ENCODE data around the gene POU2F2. TPM values are rescaled to one million over a fixed set of nuclear protein-coding genes. Genes with fewer than 3 reads are reported as not detected.

The POU2F2 gene
- total RNA-seq, 1 experiment from 2014 or later = 0.89 TPM

DNA sequence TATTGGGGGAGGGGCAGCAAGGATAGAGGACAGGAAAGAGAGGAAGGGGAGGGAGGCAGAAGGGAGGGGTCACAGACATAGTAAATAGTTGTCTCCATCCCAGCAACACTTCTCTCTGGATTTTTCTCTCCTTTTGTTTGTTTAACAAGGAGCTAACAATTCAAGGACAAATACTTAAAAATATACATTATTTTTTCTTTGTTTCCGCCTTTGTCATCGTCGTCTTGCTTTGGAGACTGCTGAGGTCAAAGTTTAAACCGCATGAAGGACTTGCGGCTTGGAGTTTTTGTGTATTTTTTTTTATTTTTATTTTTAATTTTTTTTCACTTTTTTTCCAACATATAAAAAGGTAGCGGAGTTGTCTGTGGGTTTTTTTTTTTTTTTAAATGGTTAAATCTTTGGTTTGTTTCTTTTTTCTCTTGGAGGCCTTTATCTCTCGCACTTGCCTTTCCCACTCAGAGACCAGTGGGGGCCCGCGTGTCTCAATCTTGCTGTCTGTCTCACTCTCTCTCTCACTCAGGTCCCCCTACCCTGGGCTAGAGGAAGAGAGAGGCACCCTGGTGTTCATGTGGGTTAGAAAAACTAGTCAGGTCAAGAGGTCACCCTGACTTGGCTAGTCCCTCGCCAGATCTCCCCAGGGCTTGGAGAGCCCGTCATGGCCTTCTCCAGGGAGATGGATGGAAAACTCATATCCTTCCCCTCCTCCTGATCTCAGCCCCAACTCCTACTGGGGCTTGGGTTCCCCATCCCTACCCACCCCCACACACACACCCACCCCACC, 45.3 kb downstream of the POU2F2 start:
- intact Hi-C loops (cut with micrococcal nuclease) = no loop called here
- ChIA-PET CTCF (no interaction called here), RAD21 (ENCODE audit: low non-redundant PET in 1 of 2, low total read pairs in 2 of 2, uncharacterized antibody in 2 of 2, unreplicated experiment in 2 of 2) (no interaction called here), POLR2A (no interaction called here)
- Histone ChIP-seq H2AFZ (ENCODE audit: low read depth, low read length, poor library complexity, severe bottlenecking) (no peak overlapping the region), H3K4me2 (ENCODE audit: low read length) (no peak overlapping the region), H3K79me2 (ENCODE audit: insufficient read depth, low read length) (no peaks in the 10 kb centered on the region; the same call in 1 of the 2 replicates), H3K36me3 (ENCODE audit: control insufficient read depth in 1 of 2, insufficient read depth in 2 of 2, low read length in 2 of 2) (peaks cover 0 to 2% of the 10 kb centered on the region in 2 experiments; a peak in 1 of 4 replicates), H3K4me1 (ENCODE audit: control insufficient read depth in 1 of 2, insufficient read depth in 2 of 2, low read length in 2 of 2) (peaks cover 0 to 23% of the 10 kb centered on the region in 2 experiments; a peak in 2 of 4 replicates), H3K27ac (ENCODE audit: low read depth, low read length) (no peak overlapping the region), H3K9ac (ENCODE audit: low read length) (no peak overlapping the region), H3K9me2 (ENCODE audit: insufficient read depth) (no peaks in the 10 kb centered on the region), H3K27me3 (ENCODE audit: insufficient read depth, low read length) (no peaks in the 10 kb centered on the region), H3K4me3 (replicated peaks in 1 of 2; ENCODE audit: low read depth in 1 of 2, low read length in 2 of 2) (no peak overlapping the region), H3K9me3 (ENCODE audit: control insufficient read depth in 1 of 2, insufficient read depth in 1 of 2, low read depth in 1 of 2, low read length in 2 of 2) (no peaks in the 10 kb centered on the region), H4K20me1 (ENCODE audit: insufficient read depth) (peaks cover 3% of the 10 kb centered on the region; the same call in 1 of the 2 replicates)
- BruUV-seq (replicated peaks) = no TSS peak
- DNase-seq (ENCODE audit: low read depth, low spot score) = no peak
- no peak for TF ChIP-seq POLR2A (IDR thresholded peaks at IDR 0.05; ENCODE audit: borderline replicate concordance, extremely low read depth, insufficient read depth, insufficient read length)
- ATAC-seq = no peak

DNA sequence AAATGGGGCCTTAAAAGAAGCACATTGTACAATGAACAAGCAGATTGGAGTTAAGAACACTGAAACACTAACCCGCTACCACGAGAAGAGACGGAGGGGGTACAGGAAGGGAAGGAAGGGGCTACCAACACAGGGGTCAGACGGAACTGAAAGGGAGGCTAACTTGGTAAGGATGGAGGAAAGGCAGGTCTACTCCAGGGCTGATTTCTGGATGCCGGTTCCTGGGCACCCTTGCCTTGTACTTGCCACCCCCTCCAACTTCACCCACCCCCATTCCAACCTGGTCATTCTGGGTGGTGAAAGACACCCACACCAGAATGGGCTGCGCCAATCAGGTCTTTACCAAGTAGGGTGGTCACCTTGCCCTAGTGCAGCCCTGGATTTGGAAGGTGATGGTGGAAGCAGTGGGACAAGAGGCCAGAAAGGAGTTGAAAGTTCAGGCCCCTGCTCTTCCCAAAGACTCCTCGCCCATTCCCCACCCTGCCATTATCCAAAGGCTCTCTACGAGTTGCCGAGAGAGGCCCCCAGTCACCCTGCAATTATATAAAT, 46.0 kb downstream of the POU2F2 start:
- peaks cover 3% of the 10 kb centered on the region; the same call in 1 of the 2 replicates for H4K20me1 ChIP-seq (ENCODE audit: insufficient read depth)
- ChIA-PET RAD21 (ENCODE audit: low non-redundant PET in 1 of 2, low total read pairs in 2 of 2, uncharacterized antibody in 2 of 2, unreplicated experiment in 2 of 2) (interaction anchor here in 1 of 2 experiments (1.1 kb wide), 1 partner anchor 58 kb away, joined by 3 read pairs; no protein-coding TSS in a partner anchor), CTCF (no interaction called here), POLR2A (no interaction called here)
- peaks cover 0 to 16% of the 10 kb centered on the region in 2 experiments; a peak in 2 of 4 replicates for H3K4me1 ChIP-seq (ENCODE audit: control insufficient read depth in 1 of 2, insufficient read depth in 2 of 2, low read length in 2 of 2)
- no peak for ATAC-seq
- BruUV-seq (replicated peaks) = no TSS peak
- no peak overlapping the region for H2AFZ ChIP-seq (ENCODE audit: low read depth, low read length, poor library complexity, severe bottlenecking)
- H3K4me2 ChIP-seq (ENCODE audit: low read length) = no peak overlapping the region
- H3K9me3 ChIP-seq (ENCODE audit: control insufficient read depth in 1 of 2, insufficient read depth in 1 of 2, low read depth in 1 of 2, low read length in 2 of 2) = no peaks in the 10 kb centered on the region
- TF ChIP-seq YY1 (IDR thresholded peaks at IDR 0.05; ENCODE audit: extremely low read depth, insufficient replicate concordance, low read depth, low read length) = no peak
- TF ChIP-seq TCF7L2 (IDR thresholded peaks at IDR 0.05; ENCODE audit: borderline replicate concordance, extremely low read depth, insufficient read depth, insufficient read length) = no peak
- TF ChIP-seq POLR2A (IDR thresholded peaks at IDR 0.05; ENCODE audit: borderline replicate concordance, extremely low read depth, insufficient read depth, insufficient read length) = no peak
- TF ChIP-seq FOSL1 (IDR thresholded peaks at IDR 0.05; ENCODE audit: low read depth) = no peak
- TF ChIP-seq, protein P1, sequence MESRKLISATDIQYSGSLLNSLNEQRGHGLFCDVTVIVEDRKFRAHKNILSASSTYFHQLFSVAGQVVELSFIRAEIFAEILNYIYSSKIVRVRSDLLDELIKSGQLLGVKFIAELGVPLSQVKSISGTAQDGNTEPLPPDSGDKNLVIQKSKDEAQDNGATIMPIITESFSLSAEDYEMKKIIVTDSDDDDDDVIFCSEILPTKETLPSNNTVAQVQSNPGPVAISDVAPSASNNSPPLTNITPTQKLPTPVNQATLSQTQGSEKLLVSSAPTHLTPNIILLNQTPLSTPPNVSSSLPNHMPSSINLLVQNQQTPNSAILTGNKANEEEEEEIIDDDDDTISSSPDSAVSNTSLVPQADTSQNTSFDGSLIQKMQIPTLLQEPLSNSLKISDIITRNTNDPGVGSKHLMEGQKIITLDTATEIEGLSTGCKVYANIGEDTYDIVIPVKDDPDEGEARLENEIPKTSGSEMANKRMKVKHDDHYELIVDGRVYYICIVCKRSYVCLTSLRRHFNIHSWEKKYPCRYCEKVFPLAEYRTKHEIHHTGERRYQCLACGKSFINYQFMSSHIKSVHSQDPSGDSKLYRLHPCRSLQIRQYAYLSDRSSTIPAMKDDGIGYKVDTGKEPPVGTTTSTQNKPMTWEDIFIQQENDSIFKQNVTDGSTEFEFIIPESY (IDR thresholded peaks at IDR 0.05; ENCODE audit: extremely low read depth, insufficient replicate concordance, low read length) = no peak
- no peak for TF ChIP-seq EZH2phosphoT487 (IDR thresholded peaks at IDR 0.05; ENCODE audit: borderline replicate concordance)
- TF ChIP-seq EGR1 (IDR thresholded peaks at IDR 0.05; ENCODE audit: low read depth) = no peak
- no peak for DNase-seq (ENCODE audit: low read depth, low spot score)
- no peaks in the 10 kb centered on the region for H3K9me2 ChIP-seq (ENCODE audit: insufficient read depth)
- no peaks in the 10 kb centered on the region for H3K27me3 ChIP-seq (ENCODE audit: insufficient read depth, low read length)
- peaks cover 3 to 5% of the 10 kb centered on the region in 2 experiments; a peak in 3 of 4 replicates for H3K36me3 ChIP-seq (ENCODE audit: control insufficient read depth in 1 of 2, insufficient read depth in 2 of 2, low read length in 2 of 2)
- no peak overlapping the region for H3K4me3 ChIP-seq (replicated peaks in 1 of 2; ENCODE audit: low read depth in 1 of 2, low read length in 2 of 2)
- intact Hi-C loops (cut with micrococcal nuclease) = no loop called here
- no peak overlapping the region for H3K27ac ChIP-seq (ENCODE audit: low read depth, low read length)
- H3K9ac ChIP-seq (ENCODE audit: low read length) = no peak overlapping the region
- H3K79me2 ChIP-seq (ENCODE audit: insufficient read depth, low read length) = peaks cover 2% of the 10 kb centered on the region; the same call in 1 of the 2 replicates
